HCT116 (cell line): ENCODE measurements around the gene TUT1.

Source experiments
- CTCF ChIP-seq, 3 experiments: fragments of 200-600 bp in 1 of 3; sonication (generic) in 1 of 3; IDR thresholded peaks in 2 of 3; conservative IDR thresholded peaks in 1 of 3; 2 replicates each; pipeline ENCODE4 v1.5.1; 2012 to 2017; ENCODE audit warnings: low read depth in 2 of 3, low read length in 2 of 3, antibody characterized with exemption in 1 of 3, borderline replicate concordance in 1 of 3, control low read depth in 1 of 3, mild to moderate bottlenecking in 1 of 3, mixed read lengths in 1 of 3, mixed run types in 1 of 3, moderate library complexity in 1 of 3; ENCODE audit not compliant: insufficient read depth in 1 of 3
- POLR2A ChIP-seq: IDR thresholded peaks from 2 replicates; pipeline ENCODE4 v1.7.0; 2011; ENCODE audit warnings: borderline replicate concordance; ENCODE audit not compliant: insufficient read depth, insufficient read length; ENCODE audit errors: extremely low read depth
- POLR2AphosphoS5 ChIP-seq: IDR thresholded peaks from 2 replicates; pipeline ENCODE4 v1.6.1; 2011; ENCODE audit warnings: mild to moderate bottlenecking, low read depth, low read length, moderate library complexity

DNA sequence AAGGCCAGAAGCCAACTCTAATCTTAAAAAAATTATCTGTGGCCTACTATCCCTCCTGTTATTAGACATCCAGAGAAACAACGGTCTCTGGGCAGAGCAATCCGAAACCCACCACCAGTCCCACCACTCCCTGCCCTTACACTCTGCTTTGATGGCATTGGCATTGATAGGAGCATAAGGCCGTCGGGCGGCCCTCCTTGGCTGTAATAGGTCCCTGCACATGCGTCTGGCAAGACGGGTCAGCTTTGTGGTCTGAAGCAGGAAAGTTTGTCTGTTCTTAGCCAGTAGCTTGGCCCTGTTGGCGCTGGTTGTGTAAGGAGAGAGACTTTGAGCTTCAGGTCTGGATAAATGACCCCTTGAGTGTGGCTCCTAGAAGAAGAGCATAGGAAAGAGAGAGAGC is 3.8 kb upstream of the TUT1 start:
- TF ChIP-seq CTCF (IDR thresholded peaks at IDR 0.05 in 2 of 3, conservative IDR thresholded peaks at IDR 0.05 in 1 of 3; ENCODE audit: borderline replicate concordance in 1 of 3, insufficient read depth in 1 of 3, low read depth in 2 of 3, low read length in 2 of 3) (no peak), POLR2A (no peak), POLR2AphosphoS5 (no peak)
